Gastroesophageal sphincter (tissue), 4 donors: ENCODE data around the gene DUSP6. TPM values are rescaled to one million over a fixed set of nuclear protein-coding genes. Genes with fewer than 3 reads are reported as not detected.

Experiments used
- ATAC-seq: fragments of 150-250 bp; one replicate; pipeline ENCODE4 v1.9.1; 2016; ENCODE audit warnings: mild to moderate bottlenecking, moderate library complexity
- H3K27ac ChIP-seq, 4 donors: fragments of 200-600 bp; sonication (generic) in 3 of 4; 1 replicate in 3 of 4; 2 replicates in 1 of 4; pipeline ENCODE4 v1.5.1; 2016 to 2019
- H3K27me3 ChIP-seq: fragments of 200-600 bp; sonication (generic); one replicate; pipeline ENCODE4 v1.5.1; 2019
- H3K36me3 ChIP-seq, 2 donors: fragments of 200-600 bp; sonication (generic); one replicate each; pipeline ENCODE4 v1.5.1; 2019; ENCODE audit warnings: control low read depth in 1 of 2
- H3K4me1 ChIP-seq, 3 donors: fragments of 200-600 bp; sonication (generic); 1 replicate in 2 of 3; 2 replicates in 1 of 3; pipeline ENCODE4 v1.5.1; 2016 to 2019; ENCODE audit warnings: control low read depth in 2 of 3
- H3K4me3 ChIP-seq, 2 donors: fragments of 200-600 bp; sonication (generic); one replicate each; pipeline ENCODE4 v1.5.1; 2019; ENCODE audit warnings: mild to moderate bottlenecking in 1 of 2, moderate library complexity in 1 of 2
- H3K9me3 ChIP-seq, 3 donors: fragments of 200-600 bp; sonication (generic); one replicate each; pipeline ENCODE4 v1.5.1; 2017 to 2019; ENCODE audit warnings: control low read depth in 2 of 3
- EP300 ChIP-seq: sonication (generic); formaldehyde crosslinking; IDR thresholded peaks from one replicate; pipeline ENCODE4 v1.6.1; 2017; ENCODE audit warnings: antibody characterized with exemption, mild to moderate bottlenecking
- POLR2A ChIP-seq, 2 donors: fragments of 450-650 bp; IDR thresholded peaks; one replicate each; pipeline ENCODE4 v1.6.1; 2017; ENCODE audit warnings: antibody characterized with exemption in 2 of 2, mild to moderate bottlenecking in 2 of 2, moderate library complexity in 1 of 2
- POLR2AphosphoS5 ChIP-seq: sonication (generic); formaldehyde crosslinking; IDR thresholded peaks from one replicate; pipeline ENCODE4 v1.6.1; 2017; ENCODE audit warnings: antibody characterized with exemption
- WGBS, 2 donors: methylation state at CpG; one replicate each; pipeline ENCODE4 v1.1.5; 2018; ENCODE audit warnings: low coverage in 1 of 2; 5-methylcytosine and 5-hydroxymethylcytosine counted together
- total RNA-seq, 4 donors: library from RNA; depleted of rRNA; stranded (reverse); fragments of >200 nt; gene quantifications; one replicate each; pipeline ENCODE4 v1.1.0, GENCODE V29; 2016
- TF ChIP-seq, protein P1 (sequence below), 4 experiments: fragments of 200-600 bp in 2 of 4; fragments of 450-650 bp in 2 of 4; sonication (generic) in 1 of 4; IDR thresholded peaks; one replicate each; pipeline ENCODE4 v1.5.1; 2017 to 2019; ENCODE audit warnings: antibody characterized with exemption in 4 of 4, mild to moderate bottlenecking in 2 of 4, moderate library complexity in 2 of 4

The DUSP6 gene
- total RNA-seq, 4 donors from 2014 or later = 52.8 to 73.8 (median 58.5) TPM

DNA sequence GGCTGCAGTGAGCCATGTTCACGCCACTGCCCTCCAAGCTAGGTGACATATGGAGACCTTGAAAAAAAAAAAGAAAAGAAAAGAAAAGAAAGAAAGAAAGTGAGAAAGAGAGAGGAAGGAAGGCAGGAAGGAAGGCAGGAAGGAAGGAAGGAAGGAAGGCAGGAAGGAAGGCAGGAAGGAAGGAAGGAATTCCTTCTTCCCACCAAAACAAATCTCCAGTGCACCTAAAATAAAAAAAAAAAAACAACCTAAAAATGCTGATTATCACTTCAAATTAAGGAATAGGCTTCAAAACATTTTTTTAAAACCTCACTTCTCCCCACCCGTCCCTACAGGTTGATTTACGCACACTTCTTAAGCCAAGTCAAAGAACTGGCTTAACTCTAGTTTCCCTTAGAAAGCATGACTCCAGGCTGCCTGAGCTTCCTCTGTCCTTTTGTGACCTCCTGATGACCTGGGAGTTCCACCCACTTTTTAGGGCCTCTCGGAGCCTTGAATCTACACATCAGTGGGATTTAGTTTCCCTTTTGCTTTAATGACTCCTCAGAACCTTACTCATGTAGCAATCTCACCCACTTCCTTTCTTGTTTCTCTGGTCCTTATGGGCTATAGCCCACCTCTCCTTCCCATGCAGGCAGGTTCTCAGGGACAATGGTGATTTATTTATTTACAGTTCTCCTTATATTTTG, 18.6 kb downstream of the DUSP6 start:
- no peak for TF ChIP-seq POLR2A (IDR thresholded peaks at IDR 0.05)
- TF ChIP-seq POLR2AphosphoS5 = no peak
- no peak for TF ChIP-seq EP300
- TF ChIP-seq, protein P1, sequence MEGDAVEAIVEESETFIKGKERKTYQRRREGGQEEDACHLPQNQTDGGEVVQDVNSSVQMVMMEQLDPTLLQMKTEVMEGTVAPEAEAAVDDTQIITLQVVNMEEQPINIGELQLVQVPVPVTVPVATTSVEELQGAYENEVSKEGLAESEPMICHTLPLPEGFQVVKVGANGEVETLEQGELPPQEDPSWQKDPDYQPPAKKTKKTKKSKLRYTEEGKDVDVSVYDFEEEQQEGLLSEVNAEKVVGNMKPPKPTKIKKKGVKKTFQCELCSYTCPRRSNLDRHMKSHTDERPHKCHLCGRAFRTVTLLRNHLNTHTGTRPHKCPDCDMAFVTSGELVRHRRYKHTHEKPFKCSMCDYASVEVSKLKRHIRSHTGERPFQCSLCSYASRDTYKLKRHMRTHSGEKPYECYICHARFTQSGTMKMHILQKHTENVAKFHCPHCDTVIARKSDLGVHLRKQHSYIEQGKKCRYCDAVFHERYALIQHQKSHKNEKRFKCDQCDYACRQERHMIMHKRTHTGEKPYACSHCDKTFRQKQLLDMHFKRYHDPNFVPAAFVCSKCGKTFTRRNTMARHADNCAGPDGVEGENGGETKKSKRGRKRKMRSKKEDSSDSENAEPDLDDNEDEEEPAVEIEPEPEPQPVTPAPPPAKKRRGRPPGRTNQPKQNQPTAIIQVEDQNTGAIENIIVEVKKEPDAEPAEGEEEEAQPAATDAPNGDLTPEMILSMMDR (IDR thresholded peaks at IDR 0.05) = no peak
- peaks cover 0 to 11% (median 0%) of the 10 kb centered on the region in 3 donors for H3K4me1 ChIP-seq
- WGBS, 2 donors = 67 to 89% methylated on average over 3 to 4 of the region's 4 CpGs
- no peaks in the 10 kb centered on the region for H3K27me3 ChIP-seq
- no peak overlapping the region for H3K4me3 ChIP-seq
- H3K36me3 ChIP-seq = no peaks in the 10 kb centered on the region
- peak; percentile 57 for ATAC-seq
- no peak overlapping the region for H3K27ac ChIP-seq
- no peaks in the 10 kb centered on the region for H3K9me3 ChIP-seq

DNA sequence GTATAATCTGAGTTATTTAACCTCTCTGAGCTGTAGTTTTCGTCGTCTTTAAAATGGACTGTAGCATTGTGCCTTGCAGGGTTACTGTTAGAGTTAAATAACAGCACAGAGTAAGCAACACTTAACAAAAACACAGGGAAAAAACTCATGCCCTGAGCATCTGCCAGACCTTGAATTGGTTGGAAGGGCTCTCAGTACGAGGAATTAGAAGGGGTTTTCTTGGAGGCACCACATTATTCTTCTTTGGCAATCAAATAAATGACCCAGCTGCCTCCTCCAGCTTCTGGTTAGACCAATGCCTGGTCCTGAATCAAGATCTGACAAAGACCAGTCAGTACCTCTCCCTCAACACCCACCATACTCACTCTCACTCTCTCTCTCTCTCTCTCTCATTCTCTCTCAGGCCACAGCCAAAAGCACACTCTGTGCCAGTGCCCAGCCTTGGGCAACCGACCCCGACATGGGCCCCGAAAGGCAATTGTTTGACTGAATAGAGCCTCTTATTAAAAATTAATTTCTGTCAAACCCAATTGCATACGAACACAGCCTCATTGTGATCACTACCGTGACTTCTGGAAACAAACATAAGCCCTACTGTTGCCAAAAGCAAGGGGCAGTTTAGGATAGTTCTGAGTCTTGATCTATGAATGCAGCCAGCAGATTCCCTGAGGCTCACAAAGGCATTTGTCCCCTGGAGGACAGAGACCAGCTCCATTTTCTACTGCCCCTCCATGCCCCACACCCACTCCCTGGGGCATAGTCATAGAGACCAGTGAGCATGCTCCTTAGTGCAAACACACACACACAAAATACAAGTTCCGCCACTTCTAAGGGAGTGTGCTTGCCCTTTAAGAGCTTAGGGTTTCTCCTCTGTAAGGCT, 23.9 kb downstream of the DUSP6 start:
- Histone ChIP-seq H3K4me1 (peaks cover 0 to 10% (median 0%) of the 10 kb centered on the region in 3 donors), H3K4me3 (no peak overlapping the region), H3K27ac (peak overlapping the region in 1 of 4 donors; percentile 25), H3K36me3 (no peaks in the 10 kb centered on the region), H3K27me3 (no peaks in the 10 kb centered on the region), H3K9me3 (no peaks in the 10 kb centered on the region)
- no peak for TF ChIP-seq POLR2AphosphoS5
- TF ChIP-seq, protein P1 (IDR thresholded peaks at IDR 0.05) = no peak
- no peak for TF ChIP-seq EP300
- peak; percentile 60 for ATAC-seq
- WGBS, 2 donors = 61 to 72% methylated on average over 7 to 8 of the region's 9 CpGs

DNA sequence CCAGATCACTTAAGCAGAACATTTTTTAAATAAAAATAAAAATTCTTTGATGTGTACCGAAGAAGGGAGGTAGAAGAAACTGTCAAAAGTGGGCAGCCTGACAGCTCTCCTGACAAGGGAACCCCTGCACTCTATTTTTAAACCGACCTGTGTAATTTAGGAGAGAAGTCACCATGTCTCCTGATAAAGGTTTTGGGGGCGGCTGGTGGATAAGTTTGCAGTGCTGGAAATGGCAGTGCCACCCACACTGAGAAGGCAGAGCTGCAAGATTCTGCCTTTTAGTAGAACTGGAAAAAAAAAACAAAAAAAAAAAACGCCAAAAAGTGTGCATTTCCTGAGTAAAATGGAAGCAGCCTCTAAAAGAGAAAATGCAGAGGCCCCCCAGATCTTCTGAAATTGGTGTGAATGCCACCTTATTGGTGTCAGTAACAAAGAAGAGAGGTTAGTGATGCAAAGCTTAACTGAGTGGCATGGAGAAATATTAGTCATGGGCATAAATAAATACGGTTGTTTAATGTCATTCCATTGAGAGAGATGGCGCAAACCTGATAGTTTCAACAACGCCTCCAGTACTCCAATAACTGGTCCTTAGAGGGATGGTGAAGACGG, 24.7 kb downstream of the DUSP6 start:
- Histone ChIP-seq H3K27ac (no peak overlapping the region), H3K9me3 (no peaks in the 10 kb centered on the region), H3K4me3 (no peak overlapping the region), H3K36me3 (no peaks in the 10 kb centered on the region), H3K4me1 (peaks cover 0 to 7% (median 0%) of the 10 kb centered on the region in 3 donors), H3K27me3 (no peaks in the 10 kb centered on the region)
- TF ChIP-seq, protein P1 (IDR thresholded peaks at IDR 0.05) = no peak
- TF ChIP-seq EP300 (no peak), POLR2AphosphoS5 (no peak), POLR2A (IDR thresholded peaks at IDR 0.05) (no peak)
- 66 to 84% methylated on average over 4 to 8 of the region's 8 CpGs for WGBS, 2 donors
- ATAC-seq = no peak

DNA sequence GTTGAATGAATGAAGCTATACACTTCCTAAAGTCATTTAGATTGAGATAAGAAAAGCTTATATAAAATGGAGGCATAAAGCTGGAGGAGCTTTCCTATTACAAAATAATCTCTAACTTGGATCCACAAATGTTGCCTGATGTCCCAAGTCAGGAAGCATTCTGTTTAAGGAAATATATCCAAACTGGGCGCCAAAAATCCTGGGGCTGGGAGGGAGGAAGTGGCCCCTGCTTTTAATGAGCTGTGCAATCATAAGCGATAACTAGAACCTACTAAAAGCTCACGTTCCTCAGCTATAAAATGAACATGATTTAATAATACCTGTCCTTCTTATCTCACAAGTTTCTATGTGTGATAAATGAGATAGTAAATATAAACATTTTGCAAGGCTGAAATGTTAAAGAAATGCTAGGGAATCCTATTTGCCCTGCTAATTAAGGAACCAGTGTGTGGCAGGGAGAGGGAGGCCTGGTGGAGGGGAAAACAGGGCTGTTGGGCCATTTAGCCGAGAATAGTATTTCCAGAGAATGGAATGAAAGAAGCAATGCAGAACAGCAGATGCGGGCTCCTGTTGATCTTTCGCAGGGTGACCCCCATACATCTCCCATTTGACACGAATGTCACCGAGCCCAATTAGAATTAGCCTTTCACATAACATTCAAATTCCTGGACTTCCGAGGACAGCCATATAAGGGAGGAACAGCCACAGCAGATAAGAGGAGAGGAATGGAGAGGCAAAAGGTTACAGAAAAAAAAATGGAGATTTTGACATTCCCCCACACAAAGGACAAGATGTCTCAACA, 25.9 kb downstream of the DUSP6 start:
- TF ChIP-seq POLR2A (IDR thresholded peaks at IDR 0.05) (no peak), POLR2AphosphoS5 (no peak)
- TF ChIP-seq, protein P1 (IDR thresholded peaks at IDR 0.05) = no peak
- no peaks in the 10 kb centered on the region for H3K27me3 ChIP-seq
- H3K27ac ChIP-seq = peak overlapping the region in 1 of 4 donors; percentile 10
- H3K4me1 ChIP-seq = peaks cover 0 to 7% (median 0%) of the 10 kb centered on the region in 3 donors
- no peak for ATAC-seq
- no peaks in the 10 kb centered on the region for H3K9me3 ChIP-seq
- H3K4me3 ChIP-seq = no peak overlapping the region
- no peaks in the 10 kb centered on the region for H3K36me3 ChIP-seq
- 40 to 67% methylated on average over 6 to 9 of the region's 9 CpGs for WGBS, 2 donors
